PFSK-1 (cell line): ENCODE measurements around the gene FARS2.

Experiments
- FOXP2 ChIP-seq: optimal IDR thresholded peaks from 2 replicates; pipeline ENCODE3; 2011; ENCODE audit warnings: borderline replicate concordance, control low read depth, inconsistent platforms; ENCODE audit not compliant: insufficient read depth; ENCODE audit errors: extremely low read length, extremely low read depth
- POLR2AphosphoS5 ChIP-seq: IDR thresholded peaks from 2 replicates; pipeline ENCODE4 v1.6.1; 2012; ENCODE audit warnings: low read depth, mild to moderate bottlenecking, control low read depth, low read length, moderate library complexity
- SIN3A ChIP-seq: IDR thresholded peaks from 2 replicates; pipeline ENCODE4 v1.6.1; 2012; ENCODE audit warnings: mild to moderate bottlenecking, low read length, moderate library complexity, borderline replicate concordance; ENCODE audit not compliant: insufficient read depth
- TAF1 ChIP-seq: IDR thresholded peaks from 2 replicates; pipeline ENCODE4 v1.6.1; 2012; ENCODE audit warnings: low read length, control low read depth, borderline replicate concordance; ENCODE audit not compliant: insufficient read depth
- TF ChIP-seq, protein P1 (sequence below), 2 experiments: IDR thresholded peaks; 2 replicates each; pipeline versions ENCODE4 v1.6.1 to v1.8.0; 2011 to 2012; ENCODE audit warnings: low read depth in 2 of 2, low read length in 2 of 2, control low read depth in 1 of 2, inconsistent platforms in 1 of 2, mild to moderate bottlenecking in 1 of 2, moderate library complexity in 1 of 2; ENCODE audit not compliant: insufficient read depth in 1 of 2

The FARS2 gene

DNA sequence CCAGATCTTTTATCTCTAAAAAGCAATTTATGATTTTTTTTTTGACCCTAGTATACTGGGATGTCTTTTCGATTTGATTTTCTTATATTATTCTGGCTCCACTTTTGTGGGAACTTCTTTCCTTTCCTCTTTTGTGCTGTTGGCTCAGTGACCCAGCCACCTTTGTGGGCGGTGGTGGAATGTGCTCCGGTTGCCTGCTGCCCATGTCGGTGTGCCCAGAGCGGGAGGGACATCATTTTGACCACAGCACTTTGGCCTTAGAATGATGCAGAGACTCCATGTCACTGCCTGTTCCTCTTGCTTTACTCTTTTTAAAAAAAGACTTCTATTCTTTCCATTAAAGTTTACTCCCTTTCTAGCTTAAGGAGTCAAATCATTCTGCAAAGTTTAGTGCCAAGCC lies 198.0 kb downstream of the FARS2 start:
- TF ChIP-seq, protein P1, sequence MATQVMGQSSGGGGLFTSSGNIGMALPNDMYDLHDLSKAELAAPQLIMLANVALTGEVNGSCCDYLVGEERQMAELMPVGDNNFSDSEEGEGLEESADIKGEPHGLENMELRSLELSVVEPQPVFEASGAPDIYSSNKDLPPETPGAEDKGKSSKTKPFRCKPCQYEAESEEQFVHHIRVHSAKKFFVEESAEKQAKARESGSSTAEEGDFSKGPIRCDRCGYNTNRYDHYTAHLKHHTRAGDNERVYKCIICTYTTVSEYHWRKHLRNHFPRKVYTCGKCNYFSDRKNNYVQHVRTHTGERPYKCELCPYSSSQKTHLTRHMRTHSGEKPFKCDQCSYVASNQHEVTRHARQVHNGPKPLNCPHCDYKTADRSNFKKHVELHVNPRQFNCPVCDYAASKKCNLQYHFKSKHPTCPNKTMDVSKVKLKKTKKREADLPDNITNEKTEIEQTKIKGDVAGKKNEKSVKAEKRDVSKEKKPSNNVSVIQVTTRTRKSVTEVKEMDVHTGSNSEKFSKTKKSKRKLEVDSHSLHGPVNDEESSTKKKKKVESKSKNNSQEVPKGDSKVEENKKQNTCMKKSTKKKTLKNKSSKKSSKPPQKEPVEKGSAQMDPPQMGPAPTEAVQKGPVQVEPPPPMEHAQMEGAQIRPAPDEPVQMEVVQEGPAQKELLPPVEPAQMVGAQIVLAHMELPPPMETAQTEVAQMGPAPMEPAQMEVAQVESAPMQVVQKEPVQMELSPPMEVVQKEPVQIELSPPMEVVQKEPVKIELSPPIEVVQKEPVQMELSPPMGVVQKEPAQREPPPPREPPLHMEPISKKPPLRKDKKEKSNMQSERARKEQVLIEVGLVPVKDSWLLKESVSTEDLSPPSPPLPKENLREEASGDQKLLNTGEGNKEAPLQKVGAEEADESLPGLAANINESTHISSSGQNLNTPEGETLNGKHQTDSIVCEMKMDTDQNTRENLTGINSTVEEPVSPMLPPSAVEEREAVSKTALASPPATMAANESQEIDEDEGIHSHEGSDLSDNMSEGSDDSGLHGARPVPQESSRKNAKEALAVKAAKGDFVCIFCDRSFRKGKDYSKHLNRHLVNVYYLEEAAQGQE (IDR thresholded peaks at IDR 0.05; ENCODE audit: insufficient read depth in 1 of 2, low read depth in 2 of 2, low read length in 2 of 2), result no peak
- TF ChIP-seq SIN3A (no peak), FOXP2 (no peak), POLR2AphosphoS5 (no peak), TAF1 (no peak)

DNA sequence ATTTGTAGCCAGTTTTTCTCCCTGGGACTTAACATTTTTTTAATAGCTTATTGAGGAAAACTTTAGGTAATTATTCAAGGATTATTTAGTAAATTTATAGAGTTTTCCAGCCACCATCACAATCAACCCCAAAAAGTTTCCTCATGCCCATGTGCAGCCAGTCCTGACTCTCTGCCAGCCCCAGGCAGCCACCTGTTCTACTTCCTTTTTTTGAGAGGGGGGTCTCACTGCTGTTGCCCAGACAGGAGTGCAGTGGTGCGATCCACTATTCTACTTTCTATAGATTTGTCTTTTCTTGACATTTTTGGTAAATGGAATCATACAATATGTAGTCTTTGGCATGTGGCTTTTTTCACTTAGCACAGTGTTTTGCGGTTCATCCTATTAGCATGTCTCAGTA lies 200.1 kb downstream of the FARS2 start:
- no peak for TF ChIP-seq TAF1
- TF ChIP-seq SIN3A, result no peak
- TF ChIP-seq, protein P1 (IDR thresholded peaks at IDR 0.05; ENCODE audit: insufficient read depth in 1 of 2, low read depth in 2 of 2, low read length in 2 of 2), result no peak
- TF ChIP-seq POLR2AphosphoS5, result no peak
- TF ChIP-seq FOXP2, result no peak

DNA sequence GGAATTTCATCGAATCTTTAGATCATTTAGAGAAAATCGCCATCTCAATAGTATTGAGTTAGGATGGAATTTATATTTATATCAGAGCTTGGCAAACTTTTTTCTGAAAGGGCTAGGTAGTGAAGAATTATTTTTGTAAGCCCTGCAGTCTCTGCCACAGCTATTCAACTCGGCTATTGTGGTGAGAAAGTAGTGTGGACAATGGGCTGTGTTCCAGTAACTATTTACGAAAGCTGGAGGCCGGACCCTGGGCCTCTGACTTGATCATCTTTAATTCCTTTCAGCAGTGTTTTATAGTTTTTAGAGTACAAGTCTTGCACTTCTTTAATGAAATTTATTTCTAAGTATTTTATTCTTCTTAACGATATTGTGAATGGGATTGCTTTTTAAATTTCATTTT lies 201.5 kb downstream of the FARS2 start:
- TF ChIP-seq FOXP2 (no peak), SIN3A (no peak), POLR2AphosphoS5 (no peak), TAF1 (no peak)
- TF ChIP-seq, protein P1 (IDR thresholded peaks at IDR 0.05; ENCODE audit: insufficient read depth in 1 of 2, low read depth in 2 of 2, low read length in 2 of 2), result no peak

DNA sequence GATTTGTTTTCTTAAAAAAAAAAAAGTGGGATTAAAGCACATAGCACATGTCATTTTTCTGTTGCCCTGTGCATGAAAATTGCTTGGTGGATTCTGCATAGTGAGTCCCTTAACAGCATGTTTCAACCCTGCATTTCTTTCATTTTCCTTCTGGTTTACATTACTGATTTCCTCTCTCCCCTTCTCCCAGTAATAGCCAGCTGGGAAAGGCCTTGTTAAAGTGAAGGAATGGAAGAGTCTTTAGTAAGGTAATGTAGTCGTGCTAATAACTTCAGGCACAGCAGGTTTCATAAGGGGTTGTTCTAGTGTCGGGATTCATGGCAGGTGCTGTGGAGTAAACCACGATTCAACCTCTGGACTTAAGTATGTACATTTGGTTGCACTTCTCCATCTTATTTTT lies 202.4 kb downstream of the FARS2 start:
- TF ChIP-seq FOXP2 (no peak), POLR2AphosphoS5 (no peak), SIN3A (no peak), TAF1 (no peak)
- TF ChIP-seq, protein P1 (IDR thresholded peaks at IDR 0.05; ENCODE audit: insufficient read depth in 1 of 2, low read depth in 2 of 2, low read length in 2 of 2), result no peak
